ENCODE measurements around the gene CYP27A1. TPM values are rescaled to one million over a fixed set of nuclear protein-coding genes. Genes with fewer than 3 reads are reported as not detected.

The CYP27A1 gene
- total and polyA plus RNA-seq, 9 of the 15 experiments (the other 6 are each of a cell fraction or from before 2014, with no cell fraction given): 0.20 TPM; not detected in 8

DNA sequence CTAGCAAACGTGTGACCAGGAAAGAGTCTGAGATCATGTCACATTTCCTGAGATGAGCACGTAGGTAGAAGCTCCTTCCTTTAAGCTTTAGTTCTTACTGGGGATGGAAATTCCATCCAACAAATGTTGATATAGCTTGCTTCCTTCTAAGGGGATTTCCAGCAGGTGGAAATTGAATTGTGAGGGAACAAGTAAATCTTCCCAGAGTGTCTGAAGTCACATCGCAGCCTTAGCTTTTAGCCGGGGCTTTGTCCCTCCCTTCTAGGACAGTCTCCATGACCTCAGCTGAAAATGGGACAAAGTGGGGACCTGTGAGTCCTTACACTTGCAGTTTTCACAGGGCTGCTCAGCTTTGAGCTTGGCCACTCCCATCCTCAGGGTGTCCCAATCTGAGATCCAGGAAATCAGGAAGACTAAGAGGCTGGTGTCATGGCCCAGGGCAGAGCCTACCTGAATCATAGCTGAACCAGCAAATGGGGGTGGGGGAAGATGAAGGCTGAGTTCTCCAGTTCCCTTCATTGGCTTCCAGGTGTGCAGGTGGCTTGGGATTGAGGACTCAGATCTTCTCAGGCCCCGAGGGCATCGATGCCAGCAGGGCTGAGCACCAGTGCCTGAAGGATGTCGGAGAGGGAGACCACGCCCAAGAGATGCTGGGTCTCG lies 41.4 kb downstream of the CYP27A1 start:
- no peaks in the 10 kb centered on the region for H3K9me1 ChIP-seq (ENCODE audit: control insufficient read depth, insufficient read depth, low read length)
- in situ Hi-C loops (cut with MboI): no loop called here

More for the DNA sequence above, 41.4 kb downstream of the CYP27A1 start:
- no peaks in the 10 kb centered on the region; a peak in 1 of 5 replicates for H3K4me1 ChIP-seq (replicated peaks in 1 of 2; ENCODE audit: control insufficient read depth in 2 of 2, insufficient read depth in 2 of 2, low read length in 2 of 2)
- no peaks in the 10 kb centered on the region for H3K36me3 ChIP-seq (ENCODE audit: control insufficient read depth, insufficient read depth, low read length)
- WGBS (ENCODE audit: insufficient coverage, low coverage, missing lambda C conversion rate): 0% methylated on average over 8 of the region's 9 CpGs
- no peak overlapping the region for H2AFZ ChIP-seq (ENCODE audit: low read depth, low read length)
- H3K4me2 ChIP-seq (ENCODE audit: insufficient read depth, low read length): no peak overlapping the region
- H3K27me3 ChIP-seq (ENCODE audit: control insufficient read depth in 2 of 2, insufficient read depth in 2 of 2, low read length in 2 of 2): peaks cover 11 to 55% of the 10 kb centered on the region in 2 experiments; a peak in 3 of 5 replicates
- H3K27ac ChIP-seq (ENCODE audit: extremely low read depth, low read depth, low read length): no peak overlapping the region
- intact Hi-C loops (cut with micrococcal nuclease): no loop called here
- ChIA-PET CTCF (ENCODE audit: low intra/inter-chr PET ratio) (no interaction called here), POLR2A (interaction anchor here (0.5 to 0.6 kb wide), 2 partner anchors 22 to 63 kb away, joined by 3 read pairs; no protein-coding TSS in a partner anchor)
- H4K20me1 ChIP-seq (replicated peaks; ENCODE audit: control insufficient read depth, insufficient read depth, low read length): no peaks in the 10 kb centered on the region; the same call in 1 of the 2 replicates
- no peak overlapping the region for H3K4me3 ChIP-seq
- BruUV-seq (replicated peaks): no TSS peak
- no peaks in the 10 kb centered on the region for H3K9me3 ChIP-seq (replicated peaks; ENCODE audit: control insufficient read depth, insufficient read depth, low read depth, low read length)
- no peaks in the 10 kb centered on the region for H3K79me2 ChIP-seq (ENCODE audit: control insufficient read depth, insufficient read depth, low read length)
- H3K9ac ChIP-seq (ENCODE audit: insufficient read depth in 1 of 2, low read depth in 2 of 2, low read length in 2 of 2): no peak overlapping the region
- TF ChIP-seq TAL1 (IDR thresholded peaks at IDR 0.05) (no peak), HEY1 (CRISPR knock-in tag; IDR thresholded peaks at IDR 0.05; ENCODE audit: borderline replicate concordance) (no peak), TRIM28 (IDR thresholded peaks at IDR 0.05) (no peak), TAF1 (IDR thresholded peaks at IDR 0.05; ENCODE audit: control insufficient read depth, extremely low read depth, insufficient read depth, low read length, severe bottlenecking) (no peak), STAT5B (CRISPR knock-in tag; IDR thresholded peaks at IDR 0.05) (no peak), MYBL2 (IDR thresholded peaks at IDR 0.05; ENCODE audit: low read depth) (no peak), MYBL2 (CRISPR knock-in tag; IDR thresholded peaks at IDR 0.05; ENCODE audit: borderline replicate concordance) (no peak), ZNF143 (CRISPR knock-in tag; IDR thresholded peaks at IDR 0.05) (no peak), HNRNPUL1 (IDR thresholded peaks at IDR 0.05; ENCODE audit: low read length) (no peak), EP400 (IDR thresholded peaks at IDR 0.05) (no peak), ARID1B (IDR thresholded peaks at IDR 0.05) (no peak), SIX5 (IDR thresholded peaks at IDR 0.05; ENCODE audit: borderline replicate concordance in 1 of 2, insufficient read depth in 1 of 2, low read depth in 1 of 2, low read length in 2 of 2) (no peak), ZNF436 (CRISPR knock-in tag; IDR thresholded peaks at IDR 0.05) (no peak), SAFB (IDR thresholded peaks at IDR 0.05; ENCODE audit: borderline replicate concordance, low read depth, low read length) (no peak), TGIF2 (CRISPR knock-in tag; IDR thresholded peaks at IDR 0.05) (no peak), TEAD2 (tag; IDR thresholded peaks at IDR 0.05) (no peak), NCOA6 (IDR thresholded peaks at IDR 0.05) (no peak)
- TF ChIP-seq, protein P1, sequence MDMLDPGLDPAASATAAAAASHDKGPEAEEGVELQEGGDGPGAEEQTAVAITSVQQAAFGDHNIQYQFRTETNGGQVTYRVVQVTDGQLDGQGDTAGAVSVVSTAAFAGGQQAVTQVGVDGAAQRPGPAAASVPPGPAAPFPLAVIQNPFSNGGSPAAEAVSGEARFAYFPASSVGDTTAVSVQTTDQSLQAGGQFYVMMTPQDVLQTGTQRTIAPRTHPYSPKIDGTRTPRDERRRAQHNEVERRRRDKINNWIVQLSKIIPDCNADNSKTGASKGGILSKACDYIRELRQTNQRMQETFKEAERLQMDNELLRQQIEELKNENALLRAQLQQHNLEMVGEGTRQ (CRISPR knock-in tag; IDR thresholded peaks at IDR 0.05): no peak
- TF ChIP-seq, protein P2, sequence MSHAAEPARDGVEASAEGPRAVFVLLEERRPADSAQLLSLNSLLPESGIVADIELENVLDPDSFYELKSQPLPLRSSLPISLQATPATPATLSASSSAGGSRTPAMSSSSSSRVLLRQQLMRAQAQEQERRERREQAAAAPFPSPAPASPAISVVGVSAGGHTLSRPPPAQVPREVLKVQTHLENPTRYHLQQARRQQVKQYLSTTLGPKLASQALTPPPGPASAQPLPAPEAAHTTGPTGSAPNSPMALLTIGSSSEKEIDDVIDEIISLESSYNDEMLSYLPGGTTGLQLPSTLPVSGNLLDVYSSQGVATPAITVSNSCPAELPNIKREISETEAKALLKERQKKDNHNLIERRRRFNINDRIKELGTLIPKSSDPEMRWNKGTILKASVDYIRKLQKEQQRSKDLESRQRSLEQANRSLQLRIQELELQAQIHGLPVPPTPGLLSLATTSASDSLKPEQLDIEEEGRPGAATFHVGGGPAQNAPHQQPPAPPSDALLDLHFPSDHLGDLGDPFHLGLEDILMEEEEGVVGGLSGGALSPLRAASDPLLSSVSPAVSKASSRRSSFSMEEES (CRISPR knock-in tag; IDR thresholded peaks at IDR 0.05): no peak
- ATAC-seq: no peak
- DNase-seq (ENCODE audit: extremely low read depth in 1 of 4, low spot score in 3 of 4): no peak
- no peak for FAIRE-seq

Data from K562 (cell line).